ENCODE results near the gene IL19. TPM values are rescaled to one million over a fixed set of nuclear protein-coding genes. Genes with fewer than 3 reads are reported as not detected.

Gene IL19
- total and polyA plus RNA-seq, 2 donors (not counting 3 experiments of a cell fraction or from before 2014, with no cell fraction given): not detected

- POLR2A ChIA-PET: no interaction called here
- Histone ChIP-seq H3K4me3 (replicated peaks in 1 of 3; ENCODE audit: insufficient read depth in 1 of 3, low read depth in 1 of 3, low read length in 3 of 3) (no peak overlapping the region), H3K4me1 (ENCODE audit: control insufficient read depth, extremely low read depth, insufficient read depth, low read length) (no peaks in the 10 kb centered on the region), H3K27me3 (ENCODE audit: control insufficient read depth in 2 of 2, insufficient read depth in 2 of 2, low read length in 2 of 2) (peaks cover 0 to 2% of the 10 kb centered on the region in 2 experiments), H3K79me2 (ENCODE audit: control insufficient read depth, insufficient read depth, low read length) (no peaks in the 10 kb centered on the region), H3K9me1 (replicated peaks; ENCODE audit: control insufficient read depth, extremely low read depth, insufficient read depth, low read length) (no peaks in the 10 kb centered on the region), H3K9me3 (replicated peaks; ENCODE audit: control insufficient read depth, insufficient read depth, low read length) (no peaks in the 10 kb centered on the region), H3K27ac (ENCODE audit: insufficient read depth, low read depth, low read length) (no peak overlapping the region), H3K4me2 (ENCODE audit: insufficient read depth, low read length) (no peak overlapping the region), H4K20me1 (replicated peaks; ENCODE audit: control insufficient read depth, extremely low read depth, insufficient read depth, low read length) (no peaks in the 10 kb centered on the region), H3K9ac (replicated peaks; ENCODE audit: extremely low read depth, insufficient read depth, low read length) (no peak overlapping the region), H3K36me3 (ENCODE audit: control insufficient read depth in 2 of 2, extremely low read depth in 1 of 2, insufficient read depth in 2 of 2, low read length in 2 of 2) (no peaks in the 10 kb centered on the region), H2AFZ (ENCODE audit: low read depth, low read length) (no peak overlapping the region)
- TF ChIP-seq JUN (IDR thresholded peaks at IDR 0.05; ENCODE audit: borderline replicate concordance, insufficient read depth, insufficient read length, low read depth) (no peak), GATA2 (IDR thresholded peaks at IDR 0.05; ENCODE audit: insufficient read depth, insufficient read length, low read depth, low read length) (no peak), FOS (IDR thresholded peaks at IDR 0.05; ENCODE audit: borderline replicate concordance, insufficient read depth, low read length) (no peak), EZH2 (IDR thresholded peaks at IDR 0.05; ENCODE audit: borderline replicate concordance, low read depth, low read length, severe bottlenecking) (no peak), MAX (IDR thresholded peaks at IDR 0.05; ENCODE audit: insufficient read depth, insufficient read length) (no peak), MYC (IDR thresholded peaks at IDR 0.05; ENCODE audit: low read depth, low read length) (no peak), POLR2AphosphoS5 (IDR thresholded peaks at IDR 0.05; ENCODE audit: insufficient read depth, low read depth, low read length) (no peak), POLR2A (IDR thresholded peaks at IDR 0.05; ENCODE audit: low read depth, low read length) (no peak), CTCF (IDR thresholded peaks at IDR 0.05; ENCODE audit: extremely low read depth in 1 of 2, insufficient read depth in 1 of 2, low read depth in 1 of 2, low read length in 2 of 2) (no peak)
- DNase-seq (ENCODE audit: low read depth, low spot score): no peak
- no TSS peak for BruUV-seq (replicated peaks)
- CTCF ChIA-PET: interaction anchor here (0.6 kb wide), 1 partner anchor 635 kb away, joined by 3 read pairs; no protein-coding TSS in a partner anchor
- dilution Hi-C loops (cut with MboI; ENCODE audit: extremely low pct_ligation_motif_present, low sequenced_read_pairs): no loop called here
- FAIRE-seq: no peak
- intact Hi-C loops (cut with micrococcal nuclease): no loop called here
Observed at GRCh38 chr1:206867239-206867638, 96.7 kb downstream of the IL19 start.

Measured in endothelial cell of umbilical vein (primary cell).